ENCODE measurements around the gene CLSTN2.

CLSTN2 gene

DNA sequence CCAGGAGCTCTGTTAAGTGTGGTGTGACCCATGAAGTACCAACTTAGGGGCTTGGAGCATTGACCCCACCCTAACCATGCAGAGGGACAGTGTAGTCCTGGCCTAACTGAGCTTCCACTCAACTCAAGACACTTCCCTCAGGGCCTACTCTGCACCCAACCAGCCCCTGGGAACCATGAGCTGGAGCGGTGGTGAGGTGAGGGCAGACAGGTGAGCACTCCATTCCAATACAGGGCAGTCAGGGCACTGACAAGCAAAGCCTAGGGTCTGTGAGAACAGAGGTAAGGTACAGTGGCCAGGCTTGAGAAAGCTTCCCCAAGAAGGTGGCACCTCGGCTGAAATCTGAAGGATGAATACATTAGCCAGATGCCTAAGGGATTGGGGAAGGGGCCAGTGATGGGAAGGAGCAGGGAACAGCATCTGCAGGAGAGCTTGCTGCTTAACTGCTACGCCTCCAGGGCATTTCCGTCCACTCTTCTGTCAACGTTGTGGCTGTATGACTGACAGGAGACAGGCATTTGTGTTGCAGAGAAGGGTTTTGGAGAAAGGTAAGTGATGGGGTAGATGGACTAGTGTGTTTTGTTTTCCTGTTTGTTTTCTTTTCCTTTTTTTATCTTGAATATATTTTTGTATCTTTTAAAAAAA lies 499.4 kb downstream of the CLSTN2 start:
- no peak for DNase-seq

DNA sequence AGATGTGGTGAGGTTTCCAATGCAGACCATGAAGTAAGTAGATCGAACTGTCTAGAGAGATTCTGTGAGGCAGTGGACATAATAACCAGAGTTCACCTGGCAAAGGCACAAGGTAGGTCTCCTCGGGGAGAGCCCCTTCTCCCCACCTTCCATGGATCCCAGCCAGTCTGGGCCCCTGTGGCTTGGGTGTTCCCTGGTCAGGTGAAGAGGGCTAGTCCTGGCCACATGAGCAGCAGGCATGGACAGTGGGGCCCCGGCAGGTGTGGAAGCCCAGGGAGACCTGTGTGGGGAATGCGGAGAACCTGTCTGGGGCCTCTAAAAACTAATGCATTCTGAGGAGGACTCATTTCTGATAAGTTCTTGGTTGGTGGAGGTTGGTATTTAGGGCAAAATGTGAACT lies 501.4 kb downstream of the CLSTN2 start:
- DNase-seq = no peak

DNA sequence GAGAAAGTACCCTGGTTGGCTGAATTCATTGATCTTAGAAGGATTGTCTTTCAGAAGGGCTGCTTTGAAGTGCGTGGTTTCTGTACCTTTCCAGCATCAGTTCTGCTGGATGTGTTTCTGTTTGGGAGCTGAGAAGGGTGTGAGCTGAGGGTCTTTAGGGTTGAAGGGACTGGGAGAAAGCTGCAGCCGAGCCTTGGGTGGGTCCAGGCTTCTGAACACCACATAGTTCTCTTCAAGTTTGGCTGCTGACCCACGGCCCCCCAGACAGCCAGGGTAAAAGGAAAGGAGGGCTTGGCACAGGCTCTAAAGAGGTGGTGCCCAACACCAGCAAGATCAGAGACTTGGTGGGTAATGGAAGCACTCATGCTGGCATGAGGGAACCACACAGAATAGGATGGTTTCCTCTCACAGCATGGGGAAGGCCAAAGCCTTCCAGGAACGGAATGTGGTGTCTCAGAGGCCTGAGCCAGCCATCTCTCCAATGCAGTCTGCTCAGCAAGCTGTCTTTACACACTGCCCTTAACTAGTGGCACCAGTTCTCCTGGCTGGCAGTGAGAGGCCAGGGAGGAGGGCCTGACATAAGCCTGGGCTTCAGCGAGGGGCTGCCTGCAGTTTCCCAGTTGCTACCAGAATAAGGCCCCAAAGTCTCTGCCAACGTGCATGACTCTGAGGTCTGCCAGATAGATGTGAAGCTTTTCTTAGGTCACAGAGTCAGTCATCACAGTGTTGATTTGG lies 503.9 kb downstream of the CLSTN2 start:
- DNase-seq = no peak

DNA sequence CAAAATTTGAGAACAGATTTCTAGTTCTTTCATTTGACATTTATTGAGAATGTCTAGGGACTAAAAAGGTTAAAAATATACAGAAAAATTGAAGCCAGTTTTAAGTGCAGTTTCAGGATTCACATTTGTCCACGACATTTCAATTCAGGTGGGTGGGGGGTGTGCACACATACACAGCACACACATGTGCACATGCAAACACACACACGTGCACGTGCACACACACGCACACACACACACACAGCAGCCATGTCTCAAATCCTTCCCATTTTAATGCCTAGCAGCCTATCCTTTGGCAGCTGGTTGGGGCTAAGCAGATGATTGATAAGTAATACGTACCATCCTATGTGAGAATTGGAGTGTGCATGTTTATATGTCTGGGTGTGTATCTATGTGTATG lies 504.5 kb downstream of the CLSTN2 start:
- no peak for DNase-seq

DNA sequence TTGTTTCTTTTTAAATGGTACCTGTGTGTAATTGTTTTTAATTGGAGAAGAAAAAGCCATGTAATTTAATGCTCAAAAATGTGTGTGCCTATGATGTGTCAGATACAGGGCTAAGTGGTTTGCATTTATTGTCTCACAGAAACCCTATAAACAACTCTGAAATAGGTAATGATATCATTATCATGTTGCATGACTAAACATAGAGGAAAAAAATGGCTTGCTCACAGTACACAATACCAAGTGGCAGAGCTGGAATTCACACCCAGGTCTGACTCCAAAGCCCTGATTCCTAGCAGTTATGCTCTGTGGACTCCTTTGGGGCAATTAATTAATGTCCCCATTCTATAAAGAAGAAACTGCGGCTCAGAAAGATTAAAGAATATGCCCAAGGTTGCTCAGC lies 505.5 kb downstream of the CLSTN2 start:
- no peak for DNase-seq

DNA sequence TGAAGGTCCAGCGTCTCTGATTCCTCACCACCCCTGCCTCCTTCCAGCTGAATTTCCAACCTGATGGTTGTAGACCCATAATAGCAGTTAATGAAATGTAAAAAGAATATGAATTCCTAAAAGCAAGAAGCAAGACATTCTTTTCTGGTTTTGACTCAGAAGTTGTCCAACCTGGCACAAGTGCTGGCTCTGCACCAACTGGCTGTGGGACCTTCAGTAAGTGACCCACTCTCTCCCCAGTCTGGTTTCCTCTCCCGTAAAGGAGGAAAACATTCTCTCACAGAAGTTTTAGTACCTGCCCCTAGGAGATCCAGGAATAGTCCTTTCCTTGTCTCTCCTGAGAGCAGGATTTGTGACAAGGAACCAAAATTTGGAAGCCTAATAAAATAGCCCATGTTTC lies 506.0 kb downstream of the CLSTN2 start:
- no peak for DNase-seq

DNA sequence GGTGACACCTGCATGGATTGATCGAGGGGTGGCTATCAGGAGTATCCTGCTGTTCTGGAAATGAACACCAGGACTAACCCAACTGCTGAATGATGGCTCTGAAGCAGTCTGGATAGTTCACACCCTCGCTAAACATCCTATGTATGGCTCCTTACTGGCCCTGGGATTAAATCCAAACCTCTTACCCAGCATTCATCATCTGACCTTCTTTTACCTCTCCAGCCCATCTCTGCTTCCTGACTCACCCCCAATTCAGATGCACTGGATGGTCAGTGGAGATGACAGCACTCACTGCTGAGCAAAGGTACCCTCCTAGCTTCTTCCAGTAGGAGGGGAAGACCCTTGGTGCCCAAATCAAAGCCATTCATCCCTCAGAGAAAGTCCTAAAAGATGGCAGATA lies 507.6 kb downstream of the CLSTN2 start:
- DNase-seq = no peak

DNA sequence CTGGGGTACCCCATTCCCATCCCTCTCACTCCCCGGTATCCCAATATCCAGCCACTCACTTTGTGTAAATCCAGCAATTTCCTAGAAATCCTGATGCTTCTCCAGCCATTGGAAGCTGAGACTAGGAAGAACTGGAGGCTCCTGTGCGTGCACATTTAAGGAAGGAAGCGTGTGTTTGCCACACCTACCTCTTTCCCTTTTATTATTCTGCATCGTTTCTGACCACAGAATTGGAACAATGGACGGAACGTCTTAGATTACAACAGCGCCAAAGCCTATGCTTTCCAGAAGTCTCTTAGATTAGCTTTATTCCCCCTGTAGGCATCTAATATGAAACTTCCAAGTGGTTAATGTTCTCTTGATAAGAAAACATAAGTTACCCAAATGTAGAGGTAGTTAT lies 508.1 kb downstream of the CLSTN2 start:
- no peak for DNase-seq

DNA sequence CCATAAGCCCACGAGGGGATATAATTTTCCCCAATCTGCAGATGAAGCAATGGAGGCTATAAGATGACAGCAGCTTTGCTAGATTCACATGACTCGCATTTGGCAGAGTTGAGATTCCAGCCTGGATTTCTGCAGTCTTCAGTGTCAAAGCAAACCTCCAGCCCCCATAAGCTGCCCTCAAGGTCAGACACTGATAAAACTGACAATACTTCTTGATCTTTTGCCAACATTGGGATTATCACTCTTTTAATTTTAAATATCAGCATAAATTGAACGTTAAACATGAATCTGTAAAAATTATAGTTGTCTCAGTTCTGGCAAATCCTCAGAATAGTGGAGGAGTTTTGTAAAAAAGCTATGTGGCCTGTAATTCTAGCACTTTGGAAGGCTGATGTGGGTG lies 508.8 kb downstream of the CLSTN2 start:
- no peak for DNase-seq

DNA sequence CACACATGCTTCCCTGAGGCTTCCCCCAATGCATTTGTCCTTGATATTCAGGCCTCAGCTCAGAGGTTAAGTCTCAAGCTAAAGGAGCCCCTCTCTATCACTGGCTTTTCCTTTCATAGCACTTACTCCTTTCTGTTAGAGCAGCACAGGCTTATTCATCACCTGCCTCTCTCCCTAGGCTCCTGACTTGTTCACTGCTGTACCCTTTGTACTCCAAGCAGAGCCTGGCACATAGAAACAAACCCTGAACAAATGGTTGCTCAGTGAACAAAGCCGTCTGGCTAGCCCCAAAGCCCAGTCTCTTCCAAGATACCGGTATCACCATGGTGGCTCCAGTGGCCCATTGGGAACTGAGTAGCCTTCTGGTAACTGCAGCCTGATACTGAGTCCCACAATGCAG lies 511.7 kb downstream of the CLSTN2 start:
- no peak for DNase-seq

DNA sequence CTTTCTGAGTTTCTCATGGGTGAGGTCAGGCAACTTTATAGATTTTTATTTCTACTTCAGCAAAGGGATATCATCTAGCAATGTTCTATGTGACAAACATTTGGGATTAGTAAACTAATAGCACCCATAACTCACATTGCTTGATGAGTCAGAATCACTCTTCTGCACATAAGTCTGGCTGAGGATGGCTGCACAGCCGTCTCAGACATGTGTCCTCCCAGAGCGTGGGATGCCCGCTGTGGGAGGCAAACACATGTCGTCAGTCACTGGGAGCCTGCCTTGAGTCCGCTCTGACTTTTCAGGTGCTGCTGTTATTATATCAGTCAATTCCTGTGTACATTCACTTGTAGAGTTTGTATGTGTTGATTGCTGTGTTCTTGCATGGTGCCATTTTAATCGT lies 512.2 kb downstream of the CLSTN2 start:
- no peak for DNase-seq

DNA sequence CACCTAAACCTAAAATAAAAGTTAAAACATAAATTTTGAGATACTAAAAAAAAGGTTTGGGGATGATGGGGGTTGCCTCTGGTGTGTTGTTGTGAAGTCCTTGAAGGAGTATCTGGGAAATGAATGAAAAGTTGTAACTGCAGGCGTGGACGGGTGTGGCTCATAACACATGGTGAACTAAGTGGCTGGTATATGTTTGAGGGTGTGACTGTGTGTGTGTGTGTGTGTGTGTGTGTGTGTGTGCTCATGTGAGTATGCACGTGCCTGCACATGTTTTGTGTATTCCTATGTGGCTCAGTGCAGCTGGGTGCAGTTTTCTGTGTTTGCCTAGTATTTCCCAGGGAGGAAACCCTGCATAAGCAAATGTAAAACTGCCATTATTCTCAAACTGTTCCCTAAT lies 513.0 kb downstream of the CLSTN2 start:
- DNase-seq = no peak

DNA sequence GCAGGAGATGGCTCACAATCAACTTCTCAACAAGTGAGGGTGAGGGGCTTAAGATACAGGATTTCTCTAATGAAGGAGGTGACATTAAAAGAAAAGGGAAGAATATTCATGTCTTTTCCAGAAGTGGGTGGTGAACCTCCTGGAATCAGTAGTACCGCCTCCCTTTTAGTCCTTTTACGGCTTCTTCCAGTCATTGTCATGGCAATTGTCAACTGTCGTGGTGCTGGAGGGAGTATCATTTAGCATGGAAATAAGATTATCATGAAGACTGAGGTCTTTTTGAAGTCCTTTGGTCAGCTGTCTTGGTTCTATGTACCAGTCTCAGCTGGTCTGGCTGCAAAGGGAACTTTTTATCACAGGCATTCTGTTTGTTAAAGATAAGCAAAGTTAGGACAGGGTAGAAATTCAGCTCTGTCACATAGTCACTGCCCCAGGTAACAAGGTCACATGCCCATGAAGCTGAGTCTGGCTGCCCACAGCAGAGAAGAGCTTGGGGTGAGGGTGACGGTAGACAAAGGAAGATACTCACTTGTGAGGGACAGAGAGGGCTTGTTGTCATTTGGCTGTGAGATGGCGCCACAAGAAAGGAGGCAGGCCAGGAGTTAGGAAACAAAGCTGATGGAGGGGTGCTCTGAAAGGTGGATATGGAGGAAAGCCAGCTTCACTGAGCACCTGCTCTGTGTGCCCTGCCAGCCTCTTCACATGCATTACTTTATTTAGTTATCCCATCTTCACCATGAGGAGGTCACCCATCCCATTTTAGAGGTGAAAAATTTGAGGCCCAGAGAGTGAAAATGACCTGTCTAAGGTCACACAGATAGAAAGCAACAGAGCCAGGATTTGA lies 514.6 kb downstream of the CLSTN2 start:
- no peak for DNase-seq

DNA sequence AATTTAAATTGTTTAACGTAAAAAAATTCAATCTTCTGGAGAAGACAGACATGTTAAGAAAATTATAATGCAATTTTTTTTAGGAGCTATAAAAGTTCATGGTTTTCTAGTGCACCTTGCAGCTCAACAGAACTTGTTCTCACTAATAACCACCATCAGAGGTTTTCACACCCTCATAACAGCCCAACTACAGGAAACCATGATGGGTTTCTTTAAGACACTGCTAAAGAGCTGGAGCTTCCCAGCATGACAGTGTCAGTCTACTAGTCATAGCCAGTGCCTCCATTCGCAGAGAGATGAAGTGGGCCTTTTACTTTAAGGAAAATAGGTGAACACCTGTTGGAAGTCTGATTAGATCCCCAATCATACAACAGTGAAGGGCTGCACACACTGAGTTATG lies 518.8 kb downstream of the CLSTN2 start:
- no peak for DNase-seq

DNA sequence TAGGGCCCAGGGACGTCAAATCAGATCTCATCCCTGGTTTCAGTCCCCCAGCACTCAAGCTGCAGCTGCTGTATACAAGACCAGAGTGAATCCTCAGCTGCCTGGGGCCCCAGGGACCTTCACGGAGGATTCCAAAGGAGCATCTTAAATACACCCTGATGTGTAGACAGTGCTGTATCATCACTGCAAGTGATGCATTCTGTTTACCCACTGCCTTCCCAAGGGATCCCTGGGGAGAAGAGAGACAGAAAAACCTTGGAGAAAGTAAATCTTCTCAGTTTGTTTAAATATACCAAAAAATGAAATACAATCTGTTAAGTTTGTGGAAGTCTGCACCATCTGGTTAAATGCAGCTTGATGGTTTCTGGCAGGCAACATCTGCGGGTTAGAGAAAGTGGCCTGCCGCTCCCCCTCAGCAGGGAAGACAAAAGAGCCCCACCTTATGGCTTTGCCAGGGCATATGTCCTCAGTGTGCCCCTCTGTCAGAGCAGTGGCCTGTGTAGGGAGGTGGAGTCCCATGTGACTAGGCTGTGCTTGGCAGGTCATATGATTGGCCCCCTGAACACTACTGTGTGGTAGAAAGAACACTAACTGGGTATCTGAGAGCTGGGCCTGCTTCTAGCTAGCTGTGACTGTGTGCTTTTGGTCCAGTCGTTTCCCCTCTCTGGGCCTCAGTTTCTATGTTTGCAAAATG lies 520.7 kb downstream of the CLSTN2 start:
- DNase-seq = no peak

DNA sequence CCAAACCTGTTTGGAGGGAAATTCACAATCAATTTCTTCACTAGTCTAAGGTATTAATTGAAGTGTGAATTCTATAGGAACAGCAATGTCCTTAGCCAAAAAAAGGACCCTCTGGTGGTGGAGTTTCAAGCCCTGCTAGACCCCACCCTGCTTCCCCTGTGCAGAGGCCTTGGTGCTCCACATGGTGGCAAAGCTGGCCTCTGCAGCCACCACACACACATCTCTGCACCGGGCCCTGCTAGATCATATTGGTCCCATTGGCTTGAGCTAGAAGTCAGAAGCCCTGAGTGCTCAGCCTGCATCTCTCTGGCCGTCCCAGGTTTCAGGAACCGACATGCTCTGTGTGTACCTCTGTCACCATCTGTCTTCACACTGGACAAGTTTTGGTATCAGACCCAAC lies 522.0 kb downstream of the CLSTN2 start:
- DNase-seq = no peak

DNA sequence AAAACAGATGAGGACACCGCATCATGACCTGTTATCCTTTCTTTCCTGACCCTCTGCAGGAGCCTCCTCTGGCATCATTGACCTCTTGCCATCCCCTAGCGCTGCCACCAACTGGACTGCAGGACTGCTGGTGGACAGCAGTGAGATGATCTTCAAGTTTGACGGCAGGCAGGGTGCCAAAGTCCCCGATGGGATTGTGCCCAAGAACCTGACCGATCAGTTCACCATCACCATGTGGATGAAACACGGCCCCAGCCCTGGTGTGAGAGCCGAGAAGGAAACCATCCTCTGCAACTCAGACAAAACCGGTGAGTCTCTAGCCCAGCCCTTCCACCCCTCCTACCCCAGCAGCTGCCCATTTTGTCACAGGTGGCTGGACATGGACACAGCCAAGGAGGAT lies 524.5 kb downstream of the CLSTN2 start:
- no peak for DNase-seq

DNA sequence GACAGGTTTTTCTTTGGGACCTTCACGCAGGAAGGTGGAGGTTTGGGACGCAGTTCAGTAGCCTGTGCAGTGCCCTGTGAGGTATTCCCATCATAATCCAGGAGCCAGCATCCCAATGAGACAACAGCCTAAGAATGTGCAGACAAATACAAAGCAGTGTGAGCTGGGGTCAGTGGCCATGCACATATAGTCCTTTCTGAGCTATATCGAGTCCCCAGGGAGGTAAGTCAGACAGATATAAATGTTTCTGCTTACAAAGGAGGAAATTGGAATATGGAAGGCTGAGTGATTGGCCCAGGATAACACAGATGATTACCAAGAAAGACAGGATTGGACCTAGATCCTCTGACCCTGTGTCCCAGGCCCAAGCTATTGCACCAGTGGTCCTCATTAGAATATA lies 526.3 kb downstream of the CLSTN2 start:
- no peak for DNase-seq

DNA sequence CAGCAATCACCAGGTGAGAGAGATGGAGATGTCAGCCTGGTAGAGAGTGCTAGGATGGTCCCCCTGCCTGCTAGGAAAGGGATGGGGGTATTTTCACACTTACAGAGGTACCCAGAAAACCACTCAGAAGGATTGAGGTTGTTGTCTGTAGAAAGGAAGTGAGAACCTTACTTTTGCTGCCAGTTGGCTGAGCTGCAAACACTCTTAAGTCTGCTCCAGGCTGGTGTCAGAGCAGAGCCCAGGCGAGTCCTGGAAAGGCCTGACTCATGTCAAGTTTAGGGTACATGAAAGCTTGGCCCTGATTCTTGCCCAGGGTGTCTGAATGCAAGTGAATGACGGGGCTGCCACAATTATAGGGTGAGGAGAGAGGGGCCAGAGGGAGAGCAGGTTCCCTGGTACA lies 528.4 kb downstream of the CLSTN2 start:
- DNase-seq = no peak

DNA sequence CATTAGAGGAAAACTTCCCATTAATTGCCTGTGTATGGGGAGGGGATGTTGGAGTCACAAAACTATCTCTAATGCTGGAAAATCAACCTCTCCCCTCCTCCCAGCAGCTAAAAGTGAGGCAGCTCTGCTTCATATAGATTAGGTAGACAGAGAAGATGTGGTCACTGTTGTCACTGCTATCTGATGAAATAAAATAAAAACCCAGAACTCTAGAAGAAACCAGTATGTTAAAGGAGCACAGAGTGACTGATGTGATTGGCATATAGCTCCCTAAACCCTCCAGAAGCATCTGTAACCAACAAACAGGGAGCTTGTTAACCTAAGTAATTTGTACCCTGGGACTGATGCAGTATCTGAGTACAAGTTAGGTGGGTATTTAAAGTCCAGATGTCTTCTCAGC lies 531.0 kb downstream of the CLSTN2 start:
- DNase-seq = no peak

DNA sequence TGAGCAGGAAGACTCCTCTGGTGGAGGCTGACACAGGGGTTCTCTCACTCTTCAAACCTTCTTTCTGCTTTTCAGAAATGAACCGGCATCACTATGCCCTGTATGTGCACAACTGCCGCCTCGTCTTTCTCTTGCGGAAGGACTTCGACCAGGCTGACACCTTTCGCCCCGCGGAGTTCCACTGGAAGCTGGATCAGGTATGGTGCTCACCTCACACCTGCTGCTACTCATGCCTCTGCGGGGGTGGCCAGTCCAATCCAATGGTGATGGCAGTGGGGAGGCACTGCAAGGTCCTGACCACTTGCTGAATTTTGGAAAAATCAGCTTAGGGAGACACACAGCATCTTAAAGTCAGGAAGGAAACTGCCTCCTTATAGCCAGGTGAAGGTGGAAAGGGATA lies 531.5 kb downstream of the CLSTN2 start:
- DNase-seq = no peak

DNA sequence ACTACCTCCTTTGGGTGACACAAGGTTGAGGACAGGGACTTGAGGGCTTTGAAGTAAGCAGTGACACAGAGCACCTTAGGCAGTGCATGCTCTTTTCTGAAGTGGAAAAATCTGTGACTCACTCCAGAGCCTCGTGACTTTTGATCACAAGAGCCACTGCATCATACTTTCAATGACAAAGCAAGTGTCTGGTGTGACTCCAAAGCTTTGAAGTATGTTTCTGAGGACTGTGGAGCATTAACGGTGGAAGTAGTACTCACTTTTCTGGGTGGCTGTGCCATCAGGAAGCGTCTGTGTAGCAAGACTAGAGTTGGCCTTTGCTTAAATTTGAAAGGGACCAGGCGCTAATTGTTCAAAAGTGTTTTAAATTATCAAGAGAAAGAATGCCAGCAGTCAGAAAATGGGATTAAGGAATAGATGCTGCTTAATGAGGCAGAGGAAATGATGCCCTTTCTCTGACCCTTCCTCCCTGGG lies 532.2 kb downstream of the CLSTN2 start:
- no peak for DNase-seq

DNA sequence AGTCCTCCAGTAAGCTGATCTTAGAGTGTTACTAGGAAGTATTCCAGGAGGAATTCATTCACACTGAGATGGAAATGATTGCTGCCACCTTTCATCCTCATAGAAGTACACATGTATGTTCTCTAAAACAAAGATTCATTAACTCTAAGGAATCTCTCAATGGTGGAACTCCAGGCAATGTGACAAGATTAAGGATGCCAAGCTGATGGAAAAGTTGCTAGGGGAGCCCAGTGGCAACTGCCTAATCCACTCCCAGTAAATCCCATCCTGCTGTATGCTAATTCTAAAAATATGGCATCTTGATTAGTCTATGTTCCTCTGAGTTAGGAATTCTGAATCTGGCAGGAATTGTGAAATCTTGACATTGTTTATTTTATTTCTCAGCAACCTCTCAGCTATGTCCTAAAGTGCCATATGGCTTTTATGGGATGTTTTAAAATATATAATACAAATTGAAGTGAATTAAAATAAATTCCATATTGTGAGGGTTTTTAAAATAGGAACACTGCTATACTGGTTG lies 532.9 kb downstream of the CLSTN2 start:
- DNase-seq = no peak

Data from NCI-H1092 (cell line).